HEK293T (cell line): Measurements from ENCODE around the gene SLC7A7.
"Not testable (repeated sequence)": the region's sequence is repeated elsewhere in the genome, so short reads cannot be mapped to it uniquely, and the experiment has no call there.

Experiments used
- CTCF ChIA-PET: fragments of 350-600 bp; formaldehyde crosslinking; extraction: SDS; loops from one replicate; lab custom pipeline; 2021; ENCODE audit warnings: antibody characterized with exemption, inconsistent platforms; lab: Yijun Ruan, JAX
- POLR2A ChIA-PET: fragments of 350-600 bp; formaldehyde crosslinking; extraction: SDS; loops from one replicate; lab custom pipeline; 2020; ENCODE audit warnings: antibody characterized with exemption, inconsistent platforms; lab: Yijun Ruan, JAX
- DNase-seq: peaks from one replicate; pipeline ENCODE4 v3.0.0; 2012; ENCODE audit warnings: mixed read lengths; ENCODE audit errors: extremely low spot score
- ARNT ChIP-seq: fragments of 450-650 bp; IDR thresholded peaks from 2 replicates; pipeline ENCODE4 v1.6.1; 2017; ENCODE audit warnings: mild to moderate bottlenecking
- BHLHE40 ChIP-seq: fragments of 450-650 bp; IDR thresholded peaks from 2 replicates; pipeline ENCODE4 v1.6.1; 2016; ENCODE audit warnings: mild to moderate bottlenecking, moderate library complexity, borderline replicate concordance
- CTBP1 ChIP-seq: fragments of 450-650 bp; IDR thresholded peaks from 2 replicates; pipeline ENCODE4 v1.6.1; 2016; ENCODE audit warnings: borderline replicate concordance
- ELF4 ChIP-seq: fragments of 450-650 bp; IDR thresholded peaks from 2 replicates; pipeline ENCODE4 v1.6.1; 2017; ENCODE audit warnings: antibody characterized with exemption
- FOXA1 ChIP-seq: fragments of 450-650 bp; IDR thresholded peaks from 2 replicates; pipeline ENCODE4 v1.6.1; 2016; ENCODE audit warnings: mild to moderate bottlenecking
- FOXK2 ChIP-seq: fragments of 450-650 bp; IDR thresholded peaks from 2 replicates; pipeline ENCODE4 v1.6.1; 2016; ENCODE audit warnings: mild to moderate bottlenecking
- FOXM1 ChIP-seq: fragments of 450-650 bp; IDR thresholded peaks from 2 replicates; pipeline ENCODE4 v1.6.1; 2017; ENCODE audit warnings: mild to moderate bottlenecking, borderline replicate concordance
- HDGF ChIP-seq: fragments of 450-650 bp; IDR thresholded peaks from 2 replicates; pipeline ENCODE4 v1.6.1; 2017; ENCODE audit warnings: antibody characterized with exemption, borderline replicate concordance
- L3MBTL2 ChIP-seq: fragments of 450-650 bp; conservative IDR thresholded peaks from 2 replicates; pipeline ENCODE4 v1.6.1; 2016; ENCODE audit warnings: mild to moderate bottlenecking
- LEF1 ChIP-seq: fragments of 450-650 bp; IDR thresholded peaks from 2 replicates; pipeline ENCODE4 v1.6.1; 2017; ENCODE audit warnings: mild to moderate bottlenecking, borderline replicate concordance
- NFRKB ChIP-seq: fragments of 450-650 bp; IDR thresholded peaks from 2 replicates; pipeline ENCODE4 v1.6.1; 2016; ENCODE audit warnings: mild to moderate bottlenecking, moderate library complexity
- SP1 ChIP-seq: fragments of 450-650 bp; IDR thresholded peaks from 2 replicates; pipeline ENCODE4 v1.6.1; 2017
- SUZ12 ChIP-seq: fragments of 450-650 bp; IDR thresholded peaks from 2 replicates; pipeline ENCODE4 v1.6.1; 2016; ENCODE audit warnings: mild to moderate bottlenecking
- TARDBP ChIP-seq: fragments of 450-650 bp; IDR thresholded peaks from 2 replicates; pipeline ENCODE4 v1.6.1; 2016
- ZNF384 ChIP-seq: fragments of 450-650 bp; IDR thresholded peaks from 2 replicates; pipeline ENCODE4 v1.6.1; 2016
- TF ChIP-seq, protein P1 (sequence below): fragments of 450-650 bp; IDR thresholded peaks from 2 replicates; pipeline ENCODE4 v1.6.1; 2016

Gene SLC7A7

DNA sequence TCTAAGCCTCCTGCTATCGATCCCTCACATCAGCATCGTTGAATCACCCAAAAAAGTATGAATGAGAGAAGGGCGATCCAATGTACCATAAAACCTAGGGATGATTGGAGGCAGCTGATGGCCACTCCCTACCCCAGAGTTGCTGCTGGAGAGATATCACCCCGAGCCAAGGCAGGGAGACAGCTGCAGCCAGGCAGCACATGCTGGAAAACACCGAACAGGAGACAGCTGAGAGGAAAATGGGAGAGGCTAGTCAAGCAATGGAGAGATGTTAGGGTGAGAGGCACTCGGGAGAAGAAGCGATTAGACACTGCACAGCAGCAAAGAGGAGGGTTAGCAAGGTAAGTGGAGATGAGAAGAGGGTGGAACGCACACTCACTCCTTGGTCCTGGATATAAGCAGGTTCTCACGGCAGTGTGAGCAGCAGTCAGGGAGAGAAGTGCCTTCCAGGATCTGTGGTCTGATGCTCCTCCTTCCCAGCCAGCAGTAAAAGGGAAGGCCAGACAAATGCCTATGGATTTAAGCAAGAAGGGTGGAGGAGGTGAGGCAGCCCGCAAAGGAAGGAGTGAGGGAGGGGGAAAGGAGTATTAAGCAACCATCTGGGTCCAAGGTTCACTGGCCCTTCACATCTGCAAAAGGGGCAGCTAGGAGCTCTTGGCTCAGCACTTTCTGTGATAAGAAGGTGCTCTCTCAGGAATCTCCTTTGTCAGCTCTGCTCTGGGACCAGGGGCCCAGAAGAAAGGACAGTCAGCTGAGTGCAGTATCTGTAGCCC lies at the start of gene SLC7A7:
Gene SLC7A7 (minus strand): TSS at position 495 of the 773 bp plus-strand sequence. CDS start 2,037 bp downstream, outside the sequence.
- ChIA-PET POLR2A (interaction anchor here (0.6 to 1.5 kb wide), 3 partner anchors 49 to 308 kb away, joined by 3 to 5 read pairs (median 3); partner anchors contain the start of gene OXA1L), CTCF (interaction anchor here (0.6 to 1.2 kb wide), 3 partner anchors 8 to 511 kb away, joined by 3 to 4 read pairs (median 3); no protein-coding TSS in a partner anchor)
- no peak for DNase-seq
- TF ChIP-seq, protein P1, sequence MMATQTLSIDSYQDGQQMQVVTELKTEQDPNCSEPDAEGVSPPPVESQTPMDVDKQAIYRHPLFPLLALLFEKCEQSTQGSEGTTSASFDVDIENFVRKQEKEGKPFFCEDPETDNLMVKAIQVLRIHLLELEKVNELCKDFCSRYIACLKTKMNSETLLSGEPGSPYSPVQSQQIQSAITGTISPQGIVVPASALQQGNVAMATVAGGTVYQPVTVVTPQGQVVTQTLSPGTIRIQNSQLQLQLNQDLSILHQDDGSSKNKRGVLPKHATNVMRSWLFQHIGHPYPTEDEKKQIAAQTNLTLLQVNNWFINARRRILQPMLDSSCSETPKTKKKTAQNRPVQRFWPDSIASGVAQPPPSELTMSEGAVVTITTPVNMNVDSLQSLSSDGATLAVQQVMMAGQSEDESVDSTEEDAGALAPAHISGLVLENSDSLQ: no peak
- TF ChIP-seq FOXK2: no peak
- no peak for TF ChIP-seq LEF1
- TF ChIP-seq BHLHE40: no peak
- no peak for TF ChIP-seq L3MBTL2
- no peak for TF ChIP-seq TARDBP
- no peak for TF ChIP-seq ELF4
- no peak for TF ChIP-seq SUZ12
- no peak for TF ChIP-seq FOXM1
- TF ChIP-seq NFRKB: no peak
- TF ChIP-seq ZNF384: no peak
- no peak for TF ChIP-seq FOXA1
- TF ChIP-seq SP1: no peak
- TF ChIP-seq ARNT: no peak
- TF ChIP-seq CTBP1: no peak
- no peak for TF ChIP-seq HDGF

DNA sequence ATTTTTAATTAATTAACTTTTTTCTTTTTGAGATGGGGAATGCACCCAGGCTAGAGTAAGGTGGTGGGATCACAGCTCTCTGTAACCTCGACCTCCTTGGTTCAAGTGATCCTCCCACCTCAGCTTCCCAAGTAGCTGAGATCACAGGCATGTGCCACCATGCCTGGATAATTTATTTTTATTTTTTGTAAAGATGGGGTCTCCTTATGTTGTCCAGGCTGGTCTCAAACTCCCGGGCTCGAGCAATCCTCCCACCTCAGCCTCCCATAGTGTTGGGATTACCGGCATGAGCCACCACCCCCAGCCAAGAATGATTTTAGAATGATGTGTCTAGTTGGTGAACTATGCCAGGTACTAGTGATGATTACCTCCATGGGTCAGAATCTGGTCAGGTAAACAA lies 49.7 kb upstream of the SLC7A7 start:
- ChIA-PET POLR2A (interaction anchor here (1.5 kb wide), 1 partner anchor 54 kb away, joined by 5 read pairs; the partner anchor contains the start of gene RBM23), CTCF (interaction anchor here (1.6 kb wide), 1 partner anchor 11 kb away, joined by 6 read pairs; no protein-coding TSS in a partner anchor)
- TF ChIP-seq FOXA1: no peak
- no peak for TF ChIP-seq ARNT
- no peak for TF ChIP-seq TARDBP
- TF ChIP-seq FOXK2: no peak
- no peak for TF ChIP-seq ELF4
- TF ChIP-seq SP1: no peak
- TF ChIP-seq LEF1: no peak
- TF ChIP-seq L3MBTL2: no peak
- no peak for TF ChIP-seq BHLHE40
- no peak for TF ChIP-seq SUZ12
- no peak for TF ChIP-seq HDGF
- TF ChIP-seq NFRKB: no peak
- TF ChIP-seq CTBP1: no peak
- TF ChIP-seq, protein P1: no peak
- no peak for TF ChIP-seq FOXM1
- no peak for TF ChIP-seq ZNF384
- no peak for DNase-seq

DNA sequence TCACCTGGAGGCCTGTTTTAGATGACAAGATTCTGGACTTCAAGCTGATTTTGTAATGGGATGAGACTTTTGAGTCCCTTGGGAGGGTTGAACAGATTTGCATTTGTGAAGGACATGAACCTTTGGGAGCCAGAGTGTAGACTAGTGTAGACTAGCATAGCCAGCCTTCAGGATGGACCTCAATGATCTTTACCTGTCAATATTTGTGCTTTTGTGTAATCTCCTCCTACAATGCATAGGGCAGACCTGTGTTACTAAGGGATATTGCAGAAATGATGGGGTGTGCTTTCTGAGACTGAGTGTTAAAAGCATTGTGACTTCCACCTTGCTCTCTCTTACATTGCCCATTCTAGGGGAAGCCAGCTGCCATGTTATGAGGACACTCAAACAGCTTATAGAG lies 46.4 kb upstream of the SLC7A7 start:
- POLR2A ChIA-PET: interaction anchor here (1.4 kb wide), 1 partner anchor 10 kb away, joined by 4 read pairs; the partner anchor contains the start of gene LRP10
- CTCF ChIA-PET: interaction anchor here (0.9 to 3.1 kb wide), 3 partner anchors 8 to 11 kb away, joined by 3 to 14 read pairs (median 3); partner anchors contain the start of gene LRP10

DNA sequence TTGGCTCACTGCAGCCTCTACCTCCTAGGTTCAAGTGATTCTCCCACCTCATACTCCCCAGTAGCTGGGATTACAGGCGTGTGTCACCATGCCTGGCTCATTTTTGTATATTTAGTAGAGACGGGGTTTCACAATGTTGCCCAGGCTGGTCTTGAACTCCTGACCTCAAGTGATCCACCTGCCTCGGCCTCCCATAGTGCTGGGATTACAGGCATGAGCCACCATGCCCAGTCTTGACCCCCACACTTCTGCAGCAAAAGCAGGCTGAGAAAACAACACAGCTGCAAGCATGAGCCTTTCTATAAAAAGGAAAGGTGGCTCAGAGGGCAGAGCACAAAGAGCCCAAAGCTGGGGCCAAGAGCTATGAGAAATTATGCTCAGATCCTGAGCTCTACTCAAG lies 45.1 kb upstream of the SLC7A7 start:
- POLR2A ChIA-PET, DNase-seq: not testable (repeated sequence)
- CTCF ChIA-PET: interaction anchor here (1.2 kb wide), 1 partner anchor 201 kb away, joined by 3 read pairs; no protein-coding TSS in a partner anchor

More for the DNA sequence above, 46.4 kb upstream of the SLC7A7 start:
- TF ChIP-seq FOXM1 (no peak), ARNT (no peak), BHLHE40 (no peak), NFRKB (no peak), L3MBTL2 (no peak), FOXK2 (no peak), SP1 (no peak), ZNF384 (no peak), FOXA1 (no peak), ELF4 (no peak), TARDBP (no peak), CTBP1 (no peak), LEF1 (no peak), HDGF (no peak), SUZ12 (no peak)
- TF ChIP-seq, protein P1: no peak
- DNase-seq: no peak

DNA sequence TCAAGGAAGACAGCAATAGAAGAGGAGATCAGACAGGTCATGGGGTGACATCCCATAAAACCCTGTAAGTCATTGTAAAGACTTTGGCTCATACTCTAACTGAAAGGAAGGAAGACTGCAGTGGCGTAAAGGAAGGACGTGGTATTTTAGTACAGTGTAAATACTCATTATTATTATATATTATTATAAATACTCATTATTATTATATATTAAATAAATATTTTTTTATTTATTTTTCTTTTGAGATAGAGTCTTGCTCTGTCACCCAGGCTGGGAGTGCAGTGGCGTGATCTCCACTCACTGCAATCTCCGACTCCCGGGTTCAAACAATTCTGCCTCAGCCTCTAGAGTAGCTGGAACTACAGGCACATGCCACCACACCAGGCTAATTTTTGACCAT lies 41.2 kb upstream of the SLC7A7 start:
- TF ChIP-seq CTBP1: no peak
- no peak for TF ChIP-seq ZNF384
- no peak for TF ChIP-seq NFRKB
- TF ChIP-seq, protein P1: no peak
- TF ChIP-seq LEF1: no peak
- TF ChIP-seq L3MBTL2: no peak
- POLR2A ChIA-PET: interaction anchor here (2.4 kb wide), 1 partner anchor 34 kb away, joined by 7 read pairs; no protein-coding TSS in a partner anchor
- DNase-seq: no peak
- CTCF ChIA-PET: no interaction called here
